GM06990 (cell line): Measurements from ENCODE around the gene COX8A.

ENCODE experiments used
- DNase-seq: peaks from one replicate; pipeline ENCODE4 v3.0.0-alpha.2; 2011; ENCODE audit not compliant: insufficient read length; ENCODE audit errors: extremely low read depth
- H3K27me3 ChIP-seq: replicated peaks from 2 replicates; pipeline ENCODE4 v1.6.0; 2011; ENCODE audit warnings: low read length; ENCODE audit not compliant: control insufficient read depth, insufficient read depth
- H3K36me3 ChIP-seq: 2 replicates; pipeline ENCODE4 v1.5.1; 2011; ENCODE audit warnings: low read length; ENCODE audit not compliant: control insufficient read depth, insufficient read depth
- H3K4me3 ChIP-seq: replicated peaks from 2 replicates; pipeline ENCODE4 v1.5.1; 2011; ENCODE audit warnings: low read depth, mild to moderate bottlenecking, control low read depth, low read length
- CTCF ChIP-seq: IDR thresholded peaks from 2 replicates; pipeline ENCODE4 v1.5.1; 2011; ENCODE audit warnings: low read length, control low read depth, mild to moderate bottlenecking, inconsistent platforms; ENCODE audit not compliant: insufficient read depth, poor library complexity, severe bottlenecking

COX8A gene

GRCh38 chr11:64017945-64018224 lies 43.5 kb downstream of the COX8A start:
- TF ChIP-seq CTCF = no peak
- no peak for DNase-seq
- Histone ChIP-seq H3K27me3 (no peaks in the 10 kb centered on the region; the same call in 1 of the 2 replicates), H3K36me3 (no peaks in the 10 kb centered on the region), H3K4me3 (no peak overlapping the region)

GRCh38 chr11:64018310-64018709 lies 43.9 kb downstream of the COX8A start:
- H3K27me3 ChIP-seq = no peaks in the 10 kb centered on the region; the same call in 1 of the 2 replicates

GRCh38 chr11:64019106-64020037 lies 45.0 kb downstream of the COX8A start:
- no peak for TF ChIP-seq CTCF
- DNase-seq = no peak
- H3K36me3 ChIP-seq = no peaks in the 10 kb centered on the region
- H3K27me3 ChIP-seq = no peaks in the 10 kb centered on the region; the same call in 1 of the 2 replicates
- no peak overlapping the region for H3K4me3 ChIP-seq

More at GRCh38 chr11:64018310-64018709, 43.9 kb downstream of the COX8A start:
- DNase-seq = no peak
- Histone ChIP-seq H3K36me3 (no peaks in the 10 kb centered on the region), H3K4me3 (no peak overlapping the region)
- no peak for TF ChIP-seq CTCF

GRCh38 chr11:64020976-64021756 lies 46.7 kb downstream of the COX8A start:
- no peak for TF ChIP-seq CTCF
- no peak overlapping the region for H3K4me3 ChIP-seq
- no peaks in the 10 kb centered on the region for H3K36me3 ChIP-seq
- no peaks in the 10 kb centered on the region; the same call in 1 of the 2 replicates for H3K27me3 ChIP-seq
- no peak for DNase-seq

GRCh38 chr11:64021757-64022093 lies 47.3 kb downstream of the COX8A start:
- Histone ChIP-seq H3K36me3 (no peaks in the 10 kb centered on the region), H3K4me3 (no peak overlapping the region), H3K27me3 (no peaks in the 10 kb centered on the region)
- DNase-seq = peak; percentile 45
- TF ChIP-seq CTCF = no peak
